Measurements from ENCODE around the gene SPEM1. TPM values are rescaled to one million over a fixed set of nuclear protein-coding genes. Genes with fewer than 3 reads are reported as not detected.

SPEM1 gene
- total RNA-seq, 1 donor from 2014 or later: not detected

- ATAC-seq: no peak
Measured at GRCh38 chr17:7403043-7403726, 16.9 kb upstream of the SPEM1 start.

GRCh38 chr17:7403727-7403976 is 16.5 kb upstream of the SPEM1 start:
- ATAC-seq: no peak

GRCh38 chr17:7403977-7404736 is 16.0 kb upstream of the SPEM1 start, which contains the start of gene TMEM256:
Gene TMEM256, minus strand, starts transcription at chr17:7404097. Its CDS starts 13 bp downstream, at chr17:7404084.
- ATAC-seq: peak; percentile 92

GRCh38 chr17:7404737-7405349 is 15.3 kb upstream of the SPEM1 start:
- ATAC-seq: peak; percentile 40

GRCh38 chr17:7405350-7406234 is 14.5 kb upstream of the SPEM1 start:
- ATAC-seq: no peak

GRCh38 chr17:7406235-7406825 is 13.8 kb upstream of the SPEM1 start:
- no peak for ATAC-seq

GRCh38 chr17:7407082-7407481 is 13.0 kb upstream of the SPEM1 start:
- ATAC-seq: no peak

- no peak for ATAC-seq
Measured at GRCh38 chr17:7407485-7408251, 12.5 kb upstream of the SPEM1 start, which contains the start of gene NLGN2. Gene NLGN2, plus strand, starts transcription at chr17:7407845. Its CDS starts 411 bp downstream, at chr17:7408256.

- ATAC-seq: no peak
Measured at GRCh38 chr17:7408252-7408727, 11.8 kb upstream of the SPEM1 start.

GRCh38 chr17:7408863-7409262 is 11.3 kb upstream of the SPEM1 start:
- ATAC-seq: no peak

- ATAC-seq: no peak
Measured at GRCh38 chr17:7409716-7410115, 10.4 kb upstream of the SPEM1 start.

GRCh38 chr17:7410634-7411426 is 9.3 kb upstream of the SPEM1 start:
- ATAC-seq: no peak

- no peak for ATAC-seq
Measured at GRCh38 chr17:7411427-7411750, 8.7 kb upstream of the SPEM1 start.

GRCh38 chr17:7413346-7413985 is 6.7 kb upstream of the SPEM1 start:
- ATAC-seq: no peak

GRCh38 chr17:7414837-7415236 is 5.3 kb upstream of the SPEM1 start:
- no peak for ATAC-seq

- no peak for ATAC-seq
Measured at GRCh38 chr17:7415784-7416183, 4.3 kb upstream of the SPEM1 start.

- no peak for ATAC-seq
Measured at GRCh38 chr17:7416323-7416722, 3.8 kb upstream of the SPEM1 start.

- no peak for ATAC-seq
Measured at GRCh38 chr17:7417056-7417655, 3.0 kb upstream of the SPEM1 start.

- ATAC-seq: no peak
Measured at GRCh38 chr17:7418472-7419152, 1.5 kb upstream of the SPEM1 start.

Measured in esophagus mucosa (tissue), 1 donor.